Liver (tissue), 2 donors: ENCODE data around the gene GOLGA6D.

Experiments used
- TF ChIP-seq, protein P1 (sequence below): fragments of 150-350 bp; IDR thresholded peaks from 2 replicates; pipeline ENCODE4 v1.5.1; 2017; ENCODE audit warnings: improper control_type of control experiment, low read depth, low read length; ENCODE audit not compliant: missing input control
- TF ChIP-seq, protein P2 (sequence below): IDR thresholded peaks from 2 replicates; pipeline ENCODE4 v1.6.1; 2016; ENCODE audit warnings: antibody characterized with exemption
- donor health status: healthy.

DNA sequence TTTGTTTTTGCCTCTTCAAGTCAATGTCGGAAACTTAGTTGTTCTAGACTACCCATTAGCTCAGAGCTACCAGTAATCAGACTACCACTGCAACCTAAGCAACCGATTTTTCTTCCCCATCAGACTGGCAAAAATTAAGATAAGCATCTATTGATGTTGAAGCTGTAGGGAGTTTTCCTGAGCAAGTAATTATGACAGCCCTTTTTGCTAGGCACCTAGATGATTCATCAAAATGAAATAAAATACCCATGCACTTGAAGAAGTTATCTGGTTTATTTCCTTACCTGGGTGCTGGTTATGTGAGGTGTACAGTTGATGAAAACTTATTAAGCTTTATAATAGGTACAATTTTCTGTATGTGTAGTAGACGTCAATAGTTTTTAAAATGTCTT lies 52.7 kb downstream of the GOLGA6D start:
- TF ChIP-seq, protein P1, sequence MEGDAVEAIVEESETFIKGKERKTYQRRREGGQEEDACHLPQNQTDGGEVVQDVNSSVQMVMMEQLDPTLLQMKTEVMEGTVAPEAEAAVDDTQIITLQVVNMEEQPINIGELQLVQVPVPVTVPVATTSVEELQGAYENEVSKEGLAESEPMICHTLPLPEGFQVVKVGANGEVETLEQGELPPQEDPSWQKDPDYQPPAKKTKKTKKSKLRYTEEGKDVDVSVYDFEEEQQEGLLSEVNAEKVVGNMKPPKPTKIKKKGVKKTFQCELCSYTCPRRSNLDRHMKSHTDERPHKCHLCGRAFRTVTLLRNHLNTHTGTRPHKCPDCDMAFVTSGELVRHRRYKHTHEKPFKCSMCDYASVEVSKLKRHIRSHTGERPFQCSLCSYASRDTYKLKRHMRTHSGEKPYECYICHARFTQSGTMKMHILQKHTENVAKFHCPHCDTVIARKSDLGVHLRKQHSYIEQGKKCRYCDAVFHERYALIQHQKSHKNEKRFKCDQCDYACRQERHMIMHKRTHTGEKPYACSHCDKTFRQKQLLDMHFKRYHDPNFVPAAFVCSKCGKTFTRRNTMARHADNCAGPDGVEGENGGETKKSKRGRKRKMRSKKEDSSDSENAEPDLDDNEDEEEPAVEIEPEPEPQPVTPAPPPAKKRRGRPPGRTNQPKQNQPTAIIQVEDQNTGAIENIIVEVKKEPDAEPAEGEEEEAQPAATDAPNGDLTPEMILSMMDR: no peak
- TF ChIP-seq, protein P2, sequence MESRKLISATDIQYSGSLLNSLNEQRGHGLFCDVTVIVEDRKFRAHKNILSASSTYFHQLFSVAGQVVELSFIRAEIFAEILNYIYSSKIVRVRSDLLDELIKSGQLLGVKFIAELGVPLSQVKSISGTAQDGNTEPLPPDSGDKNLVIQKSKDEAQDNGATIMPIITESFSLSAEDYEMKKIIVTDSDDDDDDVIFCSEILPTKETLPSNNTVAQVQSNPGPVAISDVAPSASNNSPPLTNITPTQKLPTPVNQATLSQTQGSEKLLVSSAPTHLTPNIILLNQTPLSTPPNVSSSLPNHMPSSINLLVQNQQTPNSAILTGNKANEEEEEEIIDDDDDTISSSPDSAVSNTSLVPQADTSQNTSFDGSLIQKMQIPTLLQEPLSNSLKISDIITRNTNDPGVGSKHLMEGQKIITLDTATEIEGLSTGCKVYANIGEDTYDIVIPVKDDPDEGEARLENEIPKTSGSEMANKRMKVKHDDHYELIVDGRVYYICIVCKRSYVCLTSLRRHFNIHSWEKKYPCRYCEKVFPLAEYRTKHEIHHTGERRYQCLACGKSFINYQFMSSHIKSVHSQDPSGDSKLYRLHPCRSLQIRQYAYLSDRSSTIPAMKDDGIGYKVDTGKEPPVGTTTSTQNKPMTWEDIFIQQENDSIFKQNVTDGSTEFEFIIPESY: no peak
